ENCODE results near the gene DDIT4L. TPM values are rescaled to one million over a fixed set of nuclear protein-coding genes. Genes with fewer than 3 reads are reported as not detected.

Gene DDIT4L
- total RNA-seq, 1 experiment from 2014 or later: 7.0 TPM

- TF ChIP-seq ZBTB33 (IDR thresholded peaks at IDR 0.05; ENCODE audit: extremely low read depth, insufficient replicate concordance, low read length) (no peak), ZNF274 (IDR thresholded peaks at IDR 0.05; ENCODE audit: low read depth, low read length) (no peak), CEBPB (IDR thresholded peaks at IDR 0.05; ENCODE audit: low read depth) (no peak), CTCF (IDR thresholded peaks at IDR 0.05 in 2 of 3, conservative IDR thresholded peaks at IDR 0.05 in 1 of 3; ENCODE audit: borderline replicate concordance in 1 of 3, insufficient read depth in 1 of 3, low read depth in 2 of 3, low read length in 2 of 3) (no peak), JUND (IDR thresholded peaks at IDR 0.05) (no peak), FOSL1 (IDR thresholded peaks at IDR 0.05; ENCODE audit: low read depth) (no peak)
Observed at GRCh38 chr4:100169491-100170485, 20.5 kb downstream of the DDIT4L start (continued).

- Histone ChIP-seq H4K20me1 (ENCODE audit: insufficient read depth) (no peaks in the 10 kb centered on the region), H2AFZ (ENCODE audit: low read depth, low read length, poor library complexity, severe bottlenecking) (no peak overlapping the region), H3K27ac (ENCODE audit: low read depth, low read length) (no peak overlapping the region), H3K27me3 (ENCODE audit: insufficient read depth, low read length) (no peaks in the 10 kb centered on the region), H3K4me2 (ENCODE audit: low read length) (no peak overlapping the region), H3K4me1 (ENCODE audit: control insufficient read depth in 1 of 2, insufficient read depth in 2 of 2, low read length in 2 of 2) (no peaks in the 10 kb centered on the region), H3K79me2 (ENCODE audit: insufficient read depth, low read length) (no peaks in the 10 kb centered on the region), H3K9me2 (ENCODE audit: insufficient read depth) (no peaks in the 10 kb centered on the region), H3K9ac (ENCODE audit: low read length) (no peak overlapping the region), H3K9me3 (ENCODE audit: control insufficient read depth in 1 of 2, insufficient read depth in 1 of 2, low read depth in 1 of 2, low read length in 2 of 2) (no peaks in the 10 kb centered on the region), H3K36me3 (ENCODE audit: control insufficient read depth in 1 of 2, insufficient read depth in 2 of 2, low read length in 2 of 2) (no peaks in the 10 kb centered on the region), H3K4me3 (replicated peaks in 1 of 2; ENCODE audit: low read depth in 1 of 2, low read length in 2 of 2) (no peak overlapping the region)
- intact Hi-C loops (cut with micrococcal nuclease): no loop called here
- ChIA-PET CTCF (no interaction called here), POLR2A (no interaction called here), RAD21 (ENCODE audit: low non-redundant PET in 1 of 2, low total read pairs in 2 of 2, uncharacterized antibody in 2 of 2, unreplicated experiment in 2 of 2) (no interaction called here)
- no peak for TF ChIP-seq EGR1 (IDR thresholded peaks at IDR 0.05; ENCODE audit: low read depth)
- TF ChIP-seq TCF7L2 (IDR thresholded peaks at IDR 0.05; ENCODE audit: borderline replicate concordance, extremely low read depth, insufficient read depth, insufficient read length): no peak
- no peak for TF ChIP-seq YY1 (IDR thresholded peaks at IDR 0.05; ENCODE audit: extremely low read depth, insufficient replicate concordance, low read depth, low read length)
- TF ChIP-seq ATF3 (IDR thresholded peaks at IDR 0.05): no peak
- TF ChIP-seq CTCF (IDR thresholded peaks at IDR 0.05 in 2 of 3, conservative IDR thresholded peaks at IDR 0.05 in 1 of 3; ENCODE audit: borderline replicate concordance in 1 of 3, insufficient read depth in 1 of 3, low read depth in 2 of 3, low read length in 2 of 3): no peak
- TF ChIP-seq SRF (IDR thresholded peaks at IDR 0.05; ENCODE audit: low read depth): no peak
- TF ChIP-seq MAX (IDR thresholded peaks at IDR 0.05): no peak
- no peak for TF ChIP-seq ZFX (IDR thresholded peaks at IDR 0.05)
- DNase-seq (ENCODE audit: low read depth, low spot score) (no peak), ATAC-seq (no peak)
- no TSS peak for BruUV-seq (replicated peaks)
Observed at GRCh38 chr4:100168521-100168920, 21.7 kb downstream of the DDIT4L start.
